Amniotic stem cell (primary cell): ENCODE measurements around the gene AKAP8.
A peak's percentile ranks its signal among the peaks of the same experiment; 100 is the strongest.
"Not testable (repeated sequence)": the region's sequence is repeated elsewhere in the genome, so short reads cannot be mapped to it uniquely, and the experiment has no call there.

ENCODE experiments used
- DNase-seq: peaks from one replicate; lab custom pipeline; 2025; lab: John Stamatoyannopoulos, UW

Gene AKAP8

DNA sequence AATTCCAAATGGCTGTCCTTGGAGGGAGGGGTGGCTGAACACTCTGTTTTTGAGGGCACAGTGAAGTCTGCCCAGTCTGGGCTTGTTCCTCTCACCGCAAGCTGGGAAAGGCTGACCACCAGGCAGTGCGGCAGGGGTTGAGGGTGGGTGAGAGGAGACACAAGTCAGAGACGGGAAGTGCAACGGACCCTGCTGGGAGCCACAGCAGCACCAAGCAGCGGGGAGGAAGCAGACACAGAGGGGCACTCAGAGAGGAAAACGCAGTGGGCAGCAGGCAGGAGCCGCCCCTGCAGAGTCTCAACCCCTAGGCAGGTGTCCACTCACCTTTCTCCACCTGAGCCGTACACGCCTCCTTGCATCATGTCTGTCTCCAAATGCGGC, 23.6 kb upstream of the AKAP8 start:
- no peak for DNase-seq

DNA sequence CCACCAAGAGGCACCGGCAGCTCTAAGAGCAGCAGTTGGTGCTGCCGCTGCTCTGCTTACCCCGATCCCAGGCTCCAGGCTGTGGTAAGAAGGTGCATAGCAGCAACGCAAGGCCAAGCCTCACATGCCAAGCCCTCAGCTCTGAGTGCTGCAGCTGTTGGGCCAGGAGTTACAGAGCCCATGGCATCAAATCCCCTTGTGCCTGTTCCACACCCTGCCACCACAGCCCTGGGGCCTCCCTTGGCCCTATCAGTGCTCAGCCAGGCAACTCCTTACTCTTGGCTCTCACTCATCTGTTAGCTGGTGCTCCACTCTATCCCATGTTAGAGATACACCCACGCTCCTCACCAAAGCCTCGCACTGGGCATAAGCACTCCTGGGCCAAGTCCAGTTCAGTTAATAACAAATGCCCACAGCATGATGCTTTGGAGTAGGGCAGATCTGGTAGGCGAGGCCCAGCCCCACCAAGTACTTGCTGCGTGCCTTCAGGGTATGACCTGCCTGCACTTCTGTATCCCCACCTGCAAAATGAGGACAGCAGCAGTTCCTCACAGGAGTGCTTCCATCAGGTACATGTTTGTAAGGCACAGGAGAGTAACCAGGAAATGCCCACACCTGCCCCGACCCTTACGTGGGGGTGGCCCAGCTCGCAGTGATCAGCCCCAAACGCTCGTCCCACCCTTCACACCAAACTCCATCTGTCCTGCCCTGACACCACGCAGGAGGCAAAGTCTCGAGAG, 23.0 kb upstream of the AKAP8 start:
- no peak for DNase-seq

DNA sequence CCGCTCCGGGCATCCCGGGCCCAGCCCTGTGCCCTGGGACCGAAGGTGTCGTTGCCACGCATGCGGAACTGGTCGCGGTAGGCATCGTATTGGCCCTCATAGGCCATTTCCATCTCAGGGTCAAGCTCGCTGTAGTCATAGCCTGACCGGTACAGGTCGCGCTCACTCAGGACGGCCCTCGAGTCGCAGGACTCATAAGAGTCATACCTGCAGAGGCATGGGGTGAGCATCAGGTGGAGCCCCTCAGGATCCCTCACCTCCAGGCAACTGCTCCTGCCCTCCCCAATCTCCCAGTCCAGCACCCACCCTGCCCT, 21.8 kb upstream of the AKAP8 start:
- DNase-seq, result no peak

DNA sequence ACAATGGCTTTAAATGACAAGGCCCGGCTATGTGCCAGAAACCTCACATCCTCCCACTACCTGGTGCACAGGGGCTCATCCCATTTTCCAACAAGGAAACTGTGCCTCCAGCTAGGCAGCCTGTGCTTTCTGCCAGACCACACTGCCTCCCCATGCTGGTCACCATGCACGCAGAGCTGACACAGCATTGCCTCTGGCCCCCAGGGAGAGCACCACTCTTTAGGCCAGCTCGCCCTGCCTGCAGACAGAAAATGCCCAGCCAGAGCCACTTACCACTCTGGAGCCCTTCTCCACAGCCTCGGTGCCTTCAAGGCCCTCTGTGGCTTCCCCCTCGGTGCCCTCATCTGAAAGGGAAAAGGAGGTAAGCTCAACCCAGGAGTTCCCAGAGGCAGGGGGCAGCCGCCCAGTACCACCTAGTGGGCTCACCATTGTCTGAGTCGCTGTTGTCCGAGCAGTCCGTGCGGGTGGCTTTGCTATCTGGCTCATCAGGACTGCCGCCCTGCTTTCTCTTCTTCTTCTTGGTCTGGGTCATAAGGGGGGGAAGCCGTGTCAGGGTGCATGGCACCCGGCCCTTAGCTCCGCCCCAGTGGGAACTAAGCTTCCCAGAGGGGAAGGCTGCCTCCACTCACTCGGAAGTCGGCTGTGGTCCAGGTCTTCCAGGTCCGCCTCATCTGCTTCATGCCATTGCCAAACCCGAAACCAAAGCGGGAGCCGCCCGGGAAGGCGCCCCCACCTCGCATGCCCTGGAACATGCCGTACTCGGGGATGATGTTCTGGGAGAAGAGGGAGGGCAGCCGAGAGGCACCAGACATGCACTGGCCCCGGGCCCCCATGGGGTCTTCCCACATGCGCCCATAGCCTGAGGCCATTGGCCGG, 21.2 kb upstream of the AKAP8 start:
- DNase-seq, result no peak

DNA sequence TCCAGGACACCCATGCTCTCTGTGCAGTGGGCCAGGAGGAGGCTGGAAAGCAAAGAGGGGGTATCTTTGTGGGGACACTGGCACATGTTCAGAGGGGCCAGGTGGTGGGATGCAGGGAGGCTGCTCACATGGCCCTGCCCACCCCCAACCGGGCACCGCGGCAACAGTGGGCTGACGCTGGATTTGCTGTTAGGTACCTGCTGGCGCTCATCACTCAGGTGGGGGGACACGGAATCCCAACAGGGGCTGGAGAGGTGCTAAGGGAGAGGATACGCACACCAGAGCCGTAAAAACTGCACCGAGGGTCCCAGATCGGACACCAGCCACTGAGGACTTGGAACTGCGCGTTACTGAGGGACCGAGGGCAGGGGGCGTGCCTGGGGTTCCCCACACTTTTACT, 20.0 kb upstream of the AKAP8 start:
- no peak for DNase-seq

DNA sequence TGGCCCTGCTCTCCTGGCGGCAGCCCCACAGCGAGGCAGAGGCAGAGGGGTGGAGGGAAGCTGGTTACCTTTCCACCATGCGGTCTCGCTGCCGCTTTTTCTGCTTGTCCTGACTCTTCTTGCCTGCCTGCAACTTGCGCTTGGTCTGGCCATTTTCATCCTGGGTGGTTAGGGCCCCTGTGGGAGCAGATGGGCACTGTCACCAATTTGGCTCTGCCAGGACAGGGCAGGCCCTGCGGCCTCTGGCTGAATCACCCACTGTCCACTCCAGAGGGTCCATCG, 19.6 kb upstream of the AKAP8 start:
- no peak for DNase-seq

DNA sequence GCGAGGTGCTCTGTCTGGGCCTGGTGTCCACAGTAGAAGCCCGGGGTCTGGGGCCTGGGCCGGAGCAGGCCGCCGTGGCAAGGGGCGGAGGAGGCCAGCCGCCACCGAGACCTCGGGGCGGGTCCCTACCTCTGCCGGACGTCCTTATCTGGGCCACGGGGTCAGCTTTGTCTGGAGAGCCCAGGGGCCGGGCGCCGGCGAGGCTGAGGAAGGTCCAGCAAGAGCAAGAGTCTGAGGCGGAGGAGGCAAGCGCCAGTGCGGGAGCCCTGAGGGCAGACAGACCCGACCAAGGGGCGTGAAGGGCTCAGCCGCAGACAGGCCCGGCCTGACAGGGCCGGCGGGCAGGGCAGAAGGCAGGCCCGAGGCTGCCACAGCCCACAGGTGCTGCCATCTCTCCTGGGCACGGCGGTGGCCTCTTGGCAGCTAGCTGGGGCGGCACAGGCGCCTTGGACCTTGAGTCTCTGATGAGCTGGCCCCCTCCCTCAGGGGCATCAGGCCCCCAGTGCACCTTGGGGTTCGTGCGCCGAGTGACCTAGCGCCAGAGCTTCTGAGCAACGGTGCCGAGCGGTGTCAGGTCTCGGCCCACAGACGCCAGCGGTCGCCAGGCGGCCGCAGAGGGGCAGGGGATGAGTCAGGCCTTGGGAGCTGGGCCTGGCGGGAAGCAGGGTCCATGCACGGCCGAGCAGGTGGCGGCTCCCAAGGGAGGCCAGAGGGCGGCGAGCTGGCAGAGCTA, 19.1 kb upstream of the AKAP8 start:
- no peak for DNase-seq

DNA sequence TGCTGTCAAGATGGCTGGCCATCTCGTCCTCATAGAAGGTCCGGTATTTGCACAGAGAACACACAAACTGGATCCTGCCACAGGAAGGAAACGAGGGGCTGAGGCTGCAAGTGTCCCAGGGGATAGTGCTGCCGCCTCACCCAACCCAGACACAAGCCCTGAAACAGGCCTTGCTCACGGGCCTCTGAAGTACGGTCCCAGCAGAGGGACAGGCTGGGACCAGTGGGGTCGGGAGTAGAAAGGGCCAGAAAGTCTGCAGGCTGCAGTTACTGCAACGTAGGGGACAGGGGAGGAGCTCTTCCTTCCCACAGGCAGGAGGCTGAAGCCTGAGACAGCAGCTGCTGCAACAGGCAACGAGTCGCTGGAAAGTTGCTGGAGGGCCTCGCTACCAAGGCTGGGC, 18.2 kb upstream of the AKAP8 start:
- DNase-seq, result no peak

DNA sequence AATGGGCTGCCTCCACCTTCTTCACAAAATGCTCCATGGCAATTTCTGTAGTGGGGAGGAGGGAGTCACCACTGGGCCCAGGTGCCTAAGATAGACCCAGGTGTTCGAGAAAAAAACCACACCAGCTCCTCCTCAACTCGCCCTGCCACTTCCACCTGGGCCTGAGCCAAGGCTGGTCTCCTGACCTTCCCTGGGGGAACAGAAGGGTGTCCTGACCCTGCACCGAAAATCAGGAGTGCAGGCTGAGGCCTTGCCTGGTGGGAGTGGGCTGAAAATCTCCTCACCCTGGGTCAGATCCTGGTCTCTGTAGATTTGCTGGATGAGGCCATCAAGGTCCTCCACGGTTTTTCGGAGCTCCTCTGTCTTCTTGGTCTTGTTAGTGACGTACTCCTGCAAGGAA, 17.6 kb upstream of the AKAP8 start:
- DNase-seq, result no peak

DNA sequence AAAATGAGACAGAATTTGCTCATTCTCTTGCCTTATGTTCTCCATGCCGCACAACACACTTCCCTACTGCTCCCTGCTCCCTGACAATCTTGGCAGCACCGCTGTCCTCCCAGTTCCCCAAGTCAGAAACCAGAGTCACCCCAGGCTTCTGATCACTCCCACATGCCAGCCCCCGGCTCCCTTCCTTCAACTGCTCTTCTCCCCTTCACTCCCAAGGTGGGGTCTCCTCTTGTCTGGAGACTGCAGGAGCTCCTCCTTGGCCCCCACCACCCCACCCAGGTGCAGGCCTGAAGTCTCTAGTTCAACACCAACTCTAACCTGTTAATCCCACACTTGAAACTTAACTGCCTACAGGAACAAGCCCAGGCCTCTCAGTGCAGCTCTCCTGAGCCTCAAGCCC, 16.8 kb upstream of the AKAP8 start:
- no peak for DNase-seq

DNA sequence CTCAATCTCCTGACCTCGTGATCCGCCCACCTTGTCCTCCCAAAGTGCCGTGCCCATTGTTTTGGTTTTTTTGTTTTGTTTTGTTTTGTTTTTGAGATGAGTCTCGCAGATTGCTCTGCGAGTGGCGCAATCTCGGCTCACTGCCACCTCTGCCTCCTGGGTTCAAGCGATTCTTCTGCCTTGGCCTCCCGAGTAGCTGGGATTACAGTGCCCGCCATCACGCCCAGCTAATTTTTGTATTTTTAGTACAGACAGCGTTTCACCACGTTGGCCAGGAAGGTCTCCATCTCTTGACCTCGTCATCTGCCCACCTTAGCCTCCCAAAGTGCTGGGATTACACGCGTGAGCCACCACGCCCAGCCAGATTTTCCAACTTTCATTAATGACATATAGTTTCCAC, 15.7 kb upstream of the AKAP8 start:
- DNase-seq, result not testable (repeated sequence)

DNA sequence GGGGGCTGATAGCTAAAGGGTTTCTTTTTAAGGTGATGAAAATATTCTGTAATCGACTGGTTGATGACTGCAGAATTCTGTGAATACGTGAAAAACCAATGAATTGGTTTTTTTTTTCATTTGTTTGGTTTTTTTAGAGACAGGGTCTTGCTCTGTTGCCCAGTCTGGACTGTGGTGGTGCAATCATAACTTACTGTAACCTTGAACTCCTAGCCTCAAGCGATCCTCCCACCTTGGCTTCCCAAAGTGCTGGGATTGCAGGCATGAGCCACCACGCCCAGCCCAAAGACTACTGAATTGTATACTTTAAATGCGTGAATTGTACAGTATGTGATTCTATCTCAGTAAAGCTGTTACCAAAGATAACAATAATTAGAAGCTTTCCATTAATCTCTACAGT, 14.8 kb upstream of the AKAP8 start:
- DNase-seq, result no peak

DNA sequence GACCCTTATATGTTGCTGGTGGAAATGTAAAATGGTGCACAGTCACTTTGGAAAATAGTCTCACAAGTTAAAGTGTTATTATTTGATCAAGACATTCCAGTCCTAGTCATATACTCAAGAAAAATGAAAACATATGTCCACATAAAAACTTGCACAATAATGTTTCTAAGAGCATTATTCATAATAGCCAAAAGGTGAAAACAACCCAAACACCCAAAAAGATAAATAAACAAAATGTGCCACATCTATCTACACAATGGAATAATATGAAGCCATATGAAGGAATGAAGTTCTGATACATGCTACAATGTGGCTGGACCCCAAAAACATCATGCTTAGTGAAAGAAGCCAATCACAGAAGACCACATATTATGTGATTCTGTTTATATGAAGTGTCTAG, 14.4 kb upstream of the AKAP8 start:
- DNase-seq, result no peak

DNA sequence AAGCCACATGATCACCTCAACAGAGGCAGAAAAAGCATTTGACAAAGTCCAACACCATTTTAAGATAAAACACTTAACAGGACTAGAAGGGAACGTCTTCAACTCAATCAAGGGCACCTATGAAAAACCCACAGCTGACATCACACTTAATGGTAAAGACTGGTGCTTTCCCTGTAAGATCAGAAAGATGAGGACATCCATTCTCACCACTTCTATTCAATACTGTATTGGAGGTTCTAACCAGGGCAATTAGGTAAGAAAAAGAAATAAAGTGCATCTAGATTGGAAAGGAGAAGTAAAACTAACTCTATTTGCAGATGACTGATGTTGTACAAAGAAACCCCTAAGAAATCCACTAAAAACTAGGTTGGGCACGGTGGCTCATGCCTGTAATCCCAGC, 11.2 kb upstream of the AKAP8 start:
- DNase-seq, result no peak

DNA sequence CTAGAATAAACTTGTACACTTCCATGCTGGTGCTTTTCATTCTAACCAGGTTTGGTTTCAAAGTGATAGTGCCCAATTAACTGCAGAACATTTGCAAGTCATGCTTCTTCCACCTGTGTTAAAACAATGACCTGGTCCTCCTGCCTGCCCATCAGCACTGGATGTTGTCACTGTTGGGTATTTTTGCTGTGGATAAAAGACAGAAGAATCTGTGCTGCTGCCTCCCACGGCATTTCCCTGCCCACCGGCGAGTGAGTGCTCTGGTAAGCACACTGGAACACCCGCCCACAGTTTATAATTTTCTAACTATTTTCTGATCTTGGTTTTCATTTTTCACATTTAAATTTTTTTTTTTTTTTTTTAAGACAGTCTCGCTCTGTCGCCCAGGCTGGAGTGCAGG, 2.3 kb upstream of the AKAP8 start:
- no peak for DNase-seq

DNA sequence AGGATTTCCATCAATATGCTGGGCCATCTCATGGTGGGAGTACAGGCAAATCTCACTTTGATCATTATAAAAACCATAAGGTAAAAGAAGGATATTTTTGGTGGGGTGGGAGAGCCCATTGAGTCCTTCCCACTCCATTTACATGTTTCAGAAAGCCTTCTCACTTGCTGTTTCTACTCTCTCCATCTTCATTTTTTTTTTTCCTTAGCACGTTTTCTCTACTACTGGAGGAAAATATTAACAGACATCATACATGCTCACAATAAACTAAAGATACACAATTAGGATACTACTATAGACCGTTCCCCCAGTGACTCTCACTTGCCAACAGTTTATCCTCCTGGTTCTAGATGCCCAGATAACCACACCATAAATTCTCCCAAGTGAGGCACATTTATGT, 1.8 kb upstream of the AKAP8 start:
- DNase-seq, result no peak

DNA sequence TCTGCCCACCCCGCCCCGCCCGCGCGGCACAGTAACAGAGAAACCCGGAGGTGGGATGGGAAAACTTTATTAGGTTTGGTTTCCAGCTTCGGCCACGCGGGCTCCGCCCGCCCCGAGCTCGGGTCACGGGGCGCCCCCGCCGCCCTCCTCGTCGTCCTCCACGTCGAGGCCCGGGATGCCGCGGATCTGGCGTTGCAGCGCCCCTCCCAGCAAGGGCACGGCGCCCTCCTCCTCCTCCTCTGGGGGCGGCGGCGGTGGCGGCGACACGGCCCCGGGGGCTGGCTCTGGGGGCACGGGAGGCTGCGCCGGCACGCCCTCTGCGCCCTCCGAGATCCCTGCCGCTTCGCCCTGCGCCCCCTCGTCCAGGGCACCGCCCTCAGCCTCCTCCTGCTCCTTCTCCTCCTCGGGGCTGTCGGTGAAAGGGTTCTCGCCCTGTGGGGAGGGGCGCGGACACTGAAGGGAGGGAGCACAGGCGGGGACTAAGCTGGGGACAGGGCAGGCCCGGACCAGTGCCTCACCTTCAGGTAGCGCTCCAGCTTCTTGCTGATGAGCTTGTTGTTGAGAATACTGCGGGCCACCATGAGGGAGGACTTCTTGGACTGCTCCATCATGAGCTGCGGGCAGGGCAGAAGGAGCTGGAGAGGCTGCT, 536 bp upstream of the AKAP8 start:
- no peak for DNase-seq

DNA sequence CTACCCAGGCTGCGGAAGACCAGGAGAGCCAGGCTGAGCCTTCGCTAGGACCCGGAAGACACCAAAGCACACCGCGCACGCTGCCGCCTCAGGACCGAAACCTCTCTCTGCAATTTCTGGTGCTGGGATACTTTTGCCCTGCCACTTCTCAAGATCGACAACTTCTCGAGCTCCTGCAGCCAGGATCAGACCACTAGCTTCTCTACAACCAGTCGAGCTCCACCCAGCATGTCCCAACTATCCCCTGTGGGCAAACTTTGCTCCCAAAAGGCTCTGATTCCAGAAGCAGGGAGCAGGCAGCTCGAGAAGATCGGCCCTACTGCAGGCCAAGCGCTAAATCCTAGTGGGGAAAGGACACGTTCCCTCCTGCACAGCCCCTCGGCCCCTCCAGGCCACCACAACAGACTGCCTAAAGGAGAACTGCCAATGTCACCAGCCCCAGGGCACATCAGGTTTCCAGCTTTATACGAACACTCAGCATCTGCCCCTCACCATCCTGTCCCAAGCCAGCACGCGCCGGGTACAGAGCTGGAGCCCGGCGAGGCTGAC, 979 bp downstream of the AKAP8 start:
- peak; percentile 17 for DNase-seq

DNA sequence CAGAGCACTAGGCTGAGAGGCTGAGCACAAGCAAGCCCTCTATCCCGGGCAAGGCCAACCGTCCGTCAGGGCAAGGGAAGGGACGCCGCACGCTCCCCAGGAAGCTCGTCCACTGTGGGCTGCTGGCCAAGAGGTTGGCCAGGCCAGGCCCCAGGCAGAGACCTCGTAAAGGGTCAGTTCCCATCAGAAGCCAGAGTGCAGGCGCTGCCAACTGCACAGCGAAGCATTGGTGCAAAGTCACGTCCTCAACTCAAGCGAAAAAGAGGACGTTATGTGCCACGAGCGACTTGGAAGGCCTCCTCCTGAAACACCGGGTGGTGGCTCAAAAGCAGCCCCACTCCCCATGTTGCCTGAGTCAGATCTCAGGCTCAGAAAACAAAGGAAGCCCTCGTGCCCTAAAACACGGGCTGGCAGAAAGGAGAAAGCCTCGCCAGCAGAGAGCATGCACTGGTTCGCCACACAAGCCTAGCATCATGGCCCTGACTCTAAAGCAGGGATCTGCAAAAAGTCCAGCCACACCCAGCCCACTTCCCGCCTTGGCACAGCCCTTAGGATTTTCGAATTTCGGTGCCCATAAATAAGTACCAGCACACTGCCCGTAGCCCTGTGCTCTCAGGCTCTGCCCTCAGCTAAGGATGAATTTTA, 4.7 kb downstream of the AKAP8 start:
- DNase-seq, result no peak

DNA sequence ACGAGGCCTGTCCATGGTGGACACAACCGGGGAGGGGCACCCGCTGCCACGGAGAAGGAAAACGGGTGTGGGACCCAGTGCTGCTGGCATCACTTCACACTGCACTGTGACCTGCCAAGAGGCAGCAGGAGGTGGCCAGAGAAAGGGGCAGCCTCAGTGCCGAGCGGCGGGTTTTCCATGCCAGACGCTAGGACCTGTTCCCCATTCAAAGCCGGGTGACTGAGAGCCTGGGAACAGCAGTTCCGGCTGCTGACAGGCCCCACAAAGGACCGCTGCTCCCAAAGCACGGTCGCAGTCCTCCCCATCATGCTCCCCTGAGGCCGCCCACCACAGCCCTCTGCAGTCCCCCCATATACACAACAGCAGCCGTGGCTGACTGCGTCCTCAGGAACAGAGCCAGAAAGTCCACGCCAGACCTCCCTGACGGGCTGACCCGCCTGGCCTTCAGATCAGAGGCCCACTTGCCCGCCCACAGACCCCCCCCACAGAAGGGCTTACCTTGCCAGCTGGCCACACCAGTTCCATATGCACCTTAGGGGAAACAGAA, 5.4 kb downstream of the AKAP8 start:
- DNase-seq, result no peak

DNA sequence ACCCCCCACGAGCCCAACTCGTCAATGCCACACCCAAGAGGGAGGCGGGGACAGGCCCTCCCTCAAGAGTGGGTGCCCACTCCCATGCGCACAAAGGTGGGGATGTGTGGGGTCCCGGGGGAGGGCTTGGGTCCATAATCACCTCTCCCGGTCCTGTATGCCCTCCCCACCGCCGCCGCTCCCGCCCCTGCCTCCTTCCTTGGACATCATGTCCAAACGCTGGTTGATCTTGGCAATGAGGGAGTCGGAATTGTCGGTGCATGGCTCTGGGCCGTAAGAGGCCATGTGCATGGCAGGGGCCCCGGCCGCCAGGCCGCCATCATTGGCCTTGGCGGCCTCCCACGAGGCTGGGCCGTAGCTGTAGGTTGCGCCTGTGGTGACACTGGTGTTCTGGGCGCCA, 5.9 kb downstream of the AKAP8 start:
- no peak for DNase-seq

DNA sequence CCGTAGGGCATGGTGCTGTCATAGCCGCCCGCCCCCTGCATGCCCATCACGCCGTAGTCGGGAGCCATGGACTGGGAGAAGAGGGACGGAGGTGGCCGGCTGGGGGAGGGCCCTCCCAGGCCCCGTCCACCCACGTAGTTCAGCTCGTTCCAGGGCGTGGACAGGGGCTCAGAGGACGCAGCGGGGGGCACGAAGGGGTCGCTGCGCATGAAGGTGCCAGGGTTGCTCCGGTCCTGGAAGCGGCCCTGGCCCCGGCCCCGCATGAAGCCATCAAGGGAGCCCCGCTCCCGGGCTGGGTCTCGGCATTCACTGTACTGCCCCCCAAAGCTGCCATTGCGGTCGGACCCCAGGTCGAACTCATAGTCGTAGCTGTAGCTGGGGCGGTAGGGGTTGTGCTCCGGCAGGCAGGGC, 6.7 kb downstream of the AKAP8 start:
- DNase-seq, result no peak
